Ovary (tissue), 9 donors: Measurements from ENCODE around the gene TCF7. TPM values are rescaled to one million over a fixed set of nuclear protein-coding genes. Genes with fewer than 3 reads are reported as not detected.

Source experiments
- DNase-seq, 5 donors: peaks; one replicate each; pipeline ENCODE4 v3.0.0-alpha.2; 2019 to 2020
- H3K27ac ChIP-seq, 2 donors: fragments of 200-600 bp; one replicate each; pipeline versions ENCODE4 v1.5.1 to v1.8.0; 2019 to 2022
- H3K27me3 ChIP-seq: fragments of 200-600 bp; one replicate; pipeline ENCODE4 v1.8.0; 2022
- H3K36me3 ChIP-seq: fragments of 200-600 bp; sonication (generic); one replicate; pipeline ENCODE4 v1.5.1; 2019
- H3K4me1 ChIP-seq: one replicate; pipeline ENCODE4 v1.8.1; 2013; ENCODE audit warnings: mild to moderate bottlenecking, moderate library complexity; ENCODE audit not compliant: insufficient read depth
- H3K4me3 ChIP-seq: fragments of 200-600 bp; sonication (generic); one replicate; pipeline ENCODE4 v1.5.1; 2017
- H3K9me3 ChIP-seq, 2 donors: fragments of 200-600 bp in 1 of 2; sonication (generic) in 1 of 2; one replicate each; pipeline versions ENCODE4 v1.5.1 to v1.8.1; 2013 to 2019; ENCODE audit warnings: mild to moderate bottlenecking in 1 of 2, moderate library complexity in 1 of 2
- CTCF ChIP-seq, 3 donors: fragments of 450-650 bp in 2 of 3; fragments of 200-600 bp in 1 of 3; IDR thresholded peaks; one replicate each; pipeline versions ENCODE4 v1.5.1 to v1.8.0; 2016 to 2022; ENCODE audit warnings: antibody characterized with exemption in 3 of 3, mild to moderate bottlenecking in 1 of 3
- EP300 ChIP-seq: sonication (generic); formaldehyde crosslinking; IDR thresholded peaks from one replicate; pipeline ENCODE4 v1.6.1; 2017; ENCODE audit warnings: antibody characterized with exemption
- POLR2A ChIP-seq: fragments of 450-650 bp; IDR thresholded peaks from one replicate; pipeline ENCODE4 v1.6.1; 2017; ENCODE audit warnings: antibody characterized with exemption, mild to moderate bottlenecking, moderate library complexity
- WGBS, 3 donors: extraction: QIAGEN DNeasy Blood & Tissue Kit in 1 of 3; methylation state at CpG; one replicate each; pipeline versions ENCODE4 v1.1.5 to v1.1.7; 2013 to 2017; 5-methylcytosine and 5-hydroxymethylcytosine counted together
- intact Hi-C, 4 donors: fragments of 100-400 bp; cut with DNase I; formaldehyde crosslinking; loops; one replicate each; pipeline versions ENCODE4 v1.11.0 to v1.15.1; 2022 to 2023
- polyA plus RNA-seq, 2 donors: library from polyadenylated mRNA; stranded (reverse); fragments of 200-250 nt in 1 of 2; fragments of 350-450 nt in 1 of 2; fragmentation: Illumina TruSeq in 1 of 2; extraction: RNeasy Lipid Tissue Mini Kit (QIAGEN cat#74804) in 1 of 2; gene quantifications; one replicate each; pipeline ENCODE4 v1.2.3, GENCODE V29; 2013 to 2014
- total RNA-seq, 7 donors: library from RNA; depleted of rRNA in 2 of 7; stranded (reverse); fragments of >200 nt in 2 of 7; fragmentation: NEBNext Ultra II Directional in 3 of 7; extraction: Animal tissue kit (Norgen Biotek cat#: 25700) in 3 of 7; gene quantifications; one replicate each; pipeline versions ENCODE4 v1.1.0 to v1.2.4, GENCODE V29; 2016 to 2023
- donor health status: DM: no; HTN: no; CAD: no; lungs with moderate emphysema.
- donor health status: DM: no; HTN: no; CAD: no.
- donor health status: Bipolar disorder and iron deficiency.
- donor health status: DM: yes; HTN: yes; CAD: no.
- donor health status: DM: no; HTN: no; CAD: no.
- donor health status: DM: yes; HTN: yes; CAD: no.

Gene TCF7
- total and polyA plus RNA-seq, 9 donors = 1.7 to 15.2 (median 4.0) TPM

- H3K36me3 ChIP-seq = no peaks in the 10 kb centered on the region
- intact Hi-C loops = no loop called here
These were observed 8.0 kb downstream of the TCF7 start for GRCh38 chr5:134122530-134122929.

GRCh38 chr5:134123360-134123759 is 8.9 kb downstream of the TCF7 start:
- Histone ChIP-seq H3K4me1 (peaks cover 15% of the 10 kb centered on the region), H3K27ac (no peak overlapping the region), H3K36me3 (no peaks in the 10 kb centered on the region), H3K27me3 (no peaks in the 10 kb centered on the region), H3K9me3 (no peaks in the 10 kb centered on the region), H3K4me3 (no peak overlapping the region)
- DNase-seq = no peak
- WGBS, 3 donors = 91 to 94% (median 92%) methylated on average over 6 of the region's 6 CpGs
- no peak for TF ChIP-seq POLR2A
- no peak for TF ChIP-seq EP300
- intact Hi-C loops = no loop called here

More at GRCh38 chr5:134122530-134122929, 8.0 kb downstream of the TCF7 start:
- no peak overlapping the region for H3K4me3 ChIP-seq
- TF ChIP-seq POLR2A (no peak), EP300 (no peak), CTCF (IDR thresholded peaks at IDR 0.05) (no peak)
- 74 to 97% (median 82%) methylated on average over 3 of the region's 3 CpGs for WGBS, 3 donors
- H3K9me3 ChIP-seq = no peaks in the 10 kb centered on the region
- H3K27ac ChIP-seq = no peak overlapping the region
- H3K4me1 ChIP-seq = peaks cover 15% of the 10 kb centered on the region
- H3K27me3 ChIP-seq = no peaks in the 10 kb centered on the region
- DNase-seq = no peak

- no peak for DNase-seq
- Histone ChIP-seq H3K27ac (peak overlapping the region in 1 of 2 donors; percentile 12), H3K4me3 (no peak overlapping the region), H3K4me1 (peaks cover 15% of the 10 kb centered on the region), H3K9me3 (no peaks in the 10 kb centered on the region), H3K36me3 (no peaks in the 10 kb centered on the region), H3K27me3 (no peaks in the 10 kb centered on the region)
- 80 to 90% (median 85%) methylated on average over 8 of the region's 8 CpGs for WGBS, 3 donors
- intact Hi-C loops = no loop called here
- TF ChIP-seq CTCF (IDR thresholded peaks at IDR 0.05) = no peak
- no peak for TF ChIP-seq EP300
- no peak for TF ChIP-seq POLR2A
These were observed 10.0 kb downstream of the TCF7 start for GRCh38 chr5:134124289-134125038.

- no peaks in the 10 kb centered on the region for H3K9me3 ChIP-seq
- H3K4me1 ChIP-seq = peaks cover 15% of the 10 kb centered on the region
- 31 to 46% (median 35%) methylated on average over 14 of the region's 14 CpGs for WGBS, 3 donors
- H3K4me3 ChIP-seq = no peak overlapping the region
- H3K27me3 ChIP-seq = no peaks in the 10 kb centered on the region
- TF ChIP-seq POLR2A (no peak), CTCF (IDR thresholded peaks at IDR 0.05) (no peak), EP300 (no peak)
- peak; percentile 48 to 73 (median 58) for DNase-seq
- peak overlapping the region; percentile 12 to 21 for H3K27ac ChIP-seq
- H3K36me3 ChIP-seq = no peaks in the 10 kb centered on the region
- intact Hi-C loops = no loop called here
These were observed 10.8 kb downstream of the TCF7 start for GRCh38 chr5:134125039-134126015.
